22Rv1 (cell line): Measurements from ENCODE around the gene LRRC55.

ENCODE experiments used
- H3K27ac ChIP-seq: fragments of 450-650 bp; 2 replicates; pipeline ENCODE4 v1.5.1; 2017
- CTCF ChIP-seq: fragments of 450-650 bp; IDR thresholded peaks from 2 replicates; pipeline ENCODE4 v1.5.1; 2017; ENCODE audit warnings: mild to moderate bottlenecking
- ZFX ChIP-seq: fragments of 450-650 bp; IDR thresholded peaks from 2 replicates; pipeline ENCODE4 v1.6.1; 2017; ENCODE audit warnings: antibody characterized with exemption, borderline replicate concordance

The LRRC55 gene

GRCh38 chr11:57214098-57214417 lies 32.3 kb downstream of the LRRC55 start:
- no peak overlapping the region for H3K27ac ChIP-seq

GRCh38 chr11:57214494-57214893 lies 32.7 kb downstream of the LRRC55 start:
- TF ChIP-seq CTCF: no peak
- TF ChIP-seq ZFX: no peak
- H3K27ac ChIP-seq: no peak overlapping the region

More at GRCh38 chr11:57214098-57214417, 32.3 kb downstream of the LRRC55 start:
- TF ChIP-seq CTCF (no peak), ZFX (no peak)

- TF ChIP-seq CTCF (no peak), ZFX (no peak)
- H3K27ac ChIP-seq: no peak overlapping the region
Observed at GRCh38 chr11:57216463-57216862, 34.7 kb downstream of the LRRC55 start.

- no peak overlapping the region for H3K27ac ChIP-seq
- TF ChIP-seq ZFX (no peak), CTCF (no peak)
Observed at GRCh38 chr11:57217053-57217452, 35.3 kb downstream of the LRRC55 start.

- TF ChIP-seq ZFX (no peak), CTCF (no peak)
- H3K27ac ChIP-seq: no peak overlapping the region
Observed at GRCh38 chr11:57219021-57219627, 37.4 kb downstream of the LRRC55 start.

- H3K27ac ChIP-seq: no peak overlapping the region
- no peak for TF ChIP-seq CTCF
- TF ChIP-seq ZFX: no peak
Observed at GRCh38 chr11:57222239-57222638, 40.5 kb downstream of the LRRC55 start.

GRCh38 chr11:57223601-57224000 lies 41.8 kb downstream of the LRRC55 start:
- TF ChIP-seq ZFX: no peak
- TF ChIP-seq CTCF: no peak
- H3K27ac ChIP-seq: no peak overlapping the region
